MCF 10A (cell line): Measurements from ENCODE around the gene WWTR1. TPM values are rescaled to one million over a fixed set of nuclear protein-coding genes. Genes with fewer than 3 reads are reported as not detected.

Experiments
- BruUV-seq: library from RNA; stranded (reverse); fragments of 400-500 nt; replicated peaks from 2 replicates; lab custom pipeline; 2021; lab: Mats Ljungman, UMichigan
- CTCF ChIA-PET: fragments of 300-600 bp; sonication (Branson Sonifier 250); formaldehyde crosslinking; extraction: SDS; loops from one replicate; lab custom pipeline; 2021; ENCODE audit warnings: antibody characterized with exemption, inconsistent platforms; lab: Yijun Ruan, JAX
- POLR2A ChIA-PET: fragments of 300-600, 350-650 bp; sonication (Branson Sonifier 250); formaldehyde crosslinking; extraction: SDS; loops from one replicate; lab custom pipeline; 2020; ENCODE audit warnings: antibody characterized with exemption, inconsistent platforms; lab: Yijun Ruan, JAX
- DNase-seq: peaks from one replicate; pipeline ENCODE4 v3.0.0-alpha.2; 2018; ENCODE audit not compliant: unreplicated experiment
- H3K27ac Mint-ChIP-seq: one replicate; pipeline ENCODE4 v1.8.0; 2022; ENCODE audit warnings: mild to moderate bottlenecking, low read depth, mixed read lengths; ENCODE audit not compliant: unreplicated experiment
- H3K27me3 Mint-ChIP-seq: one replicate; pipeline ENCODE4 v1.8.0; 2022; ENCODE audit warnings: mixed read lengths; ENCODE audit not compliant: insufficient read depth, unreplicated experiment
- H3K36me3 Mint-ChIP-seq: one replicate; pipeline ENCODE4 v1.8.0; 2022; ENCODE audit warnings: mild to moderate bottlenecking, moderate library complexity, mixed read lengths; ENCODE audit not compliant: insufficient read depth, unreplicated experiment
- H3K4me1 Mint-ChIP-seq: one replicate; pipeline ENCODE4 v1.8.0; 2022; ENCODE audit warnings: mixed read lengths; ENCODE audit not compliant: insufficient read depth, unreplicated experiment
- H3K4me3 Mint-ChIP-seq: one replicate; pipeline ENCODE4 v1.8.0; 2022; ENCODE audit warnings: mild to moderate bottlenecking, moderate library complexity, mixed read lengths; ENCODE audit not compliant: unreplicated experiment
- H3K9me3 Mint-ChIP-seq: one replicate; pipeline ENCODE4 v1.8.0; 2022; ENCODE audit warnings: mixed read lengths; ENCODE audit not compliant: unreplicated experiment
- CTCF ChIP-seq: fragments of 200-600 bp; IDR thresholded peaks from one replicate; pipeline ENCODE4 v1.8.0; 2022; ENCODE audit warnings: antibody characterized with exemption, mild to moderate bottlenecking; ENCODE audit not compliant: unreplicated experiment
- intact Hi-C: fragments of 100-400 bp; cut with micrococcal nuclease; formaldehyde crosslinking; loops from 2 replicates; pipeline ENCODE4 v1.14.1; 2022
- total RNA-seq: library from RNA; stranded (reverse); gene quantifications from 2 replicates; pipeline ENCODE4 v1.2.3, GENCODE V29; 2022

WWTR1 gene
- total RNA-seq, 1 experiment from 2014 or later: 52.9 TPM

GRCh38 chr3:149640976-149641728 is 16.7 kb downstream of the WWTR1 start:
- Mint-ChIP-seq H3K4me3 (no peak overlapping the region), H3K9me3 (no peaks in the 10 kb centered on the region), H3K27me3 (no peaks in the 10 kb centered on the region), H3K27ac (peak overlapping the region; percentile 6), H3K36me3 (peaks cover 24% of the 10 kb centered on the region), H3K4me1 (peaks cover 30% of the 10 kb centered on the region)
- ChIA-PET CTCF (interaction anchor here (0.6 to 1.1 kb wide), 6 partner anchors 9 to 280 kb away, joined by 3 read pairs; no protein-coding TSS in a partner anchor), POLR2A (interaction anchor here (0.6 to 1.4 kb wide), 4 partner anchors 10 to 388 kb away, joined by 3 to 4 read pairs (median 3); no protein-coding TSS in a partner anchor)
- TF ChIP-seq CTCF: no peak
- no TSS peak for BruUV-seq
- intact Hi-C loops: no loop called here
- DNase-seq: no peak

GRCh38 chr3:149639093-149639486 is 18.7 kb downstream of the WWTR1 start:
- Mint-ChIP-seq H3K9me3 (no peaks in the 10 kb centered on the region), H3K4me1 (peaks cover 20% of the 10 kb centered on the region), H3K4me3 (no peak overlapping the region), H3K27me3 (no peaks in the 10 kb centered on the region), H3K36me3 (peaks cover 16% of the 10 kb centered on the region), H3K27ac (peak overlapping the region; percentile 51)
- no TSS peak for BruUV-seq
- intact Hi-C loops: no loop called here
- ChIA-PET CTCF (interaction anchor here (0.6 to 0.7 kb wide), 2 partner anchors 145 to 594 kb away, joined by 3 read pairs; no protein-coding TSS in a partner anchor), POLR2A (interaction anchor here (1.5 to 2.4 kb wide), 2 partner anchors 9 to 18 kb away, joined by 5 to 20 read pairs; partner anchors contain the start of gene WWTR1)
- TF ChIP-seq CTCF: no peak
- no peak for DNase-seq

DNA sequence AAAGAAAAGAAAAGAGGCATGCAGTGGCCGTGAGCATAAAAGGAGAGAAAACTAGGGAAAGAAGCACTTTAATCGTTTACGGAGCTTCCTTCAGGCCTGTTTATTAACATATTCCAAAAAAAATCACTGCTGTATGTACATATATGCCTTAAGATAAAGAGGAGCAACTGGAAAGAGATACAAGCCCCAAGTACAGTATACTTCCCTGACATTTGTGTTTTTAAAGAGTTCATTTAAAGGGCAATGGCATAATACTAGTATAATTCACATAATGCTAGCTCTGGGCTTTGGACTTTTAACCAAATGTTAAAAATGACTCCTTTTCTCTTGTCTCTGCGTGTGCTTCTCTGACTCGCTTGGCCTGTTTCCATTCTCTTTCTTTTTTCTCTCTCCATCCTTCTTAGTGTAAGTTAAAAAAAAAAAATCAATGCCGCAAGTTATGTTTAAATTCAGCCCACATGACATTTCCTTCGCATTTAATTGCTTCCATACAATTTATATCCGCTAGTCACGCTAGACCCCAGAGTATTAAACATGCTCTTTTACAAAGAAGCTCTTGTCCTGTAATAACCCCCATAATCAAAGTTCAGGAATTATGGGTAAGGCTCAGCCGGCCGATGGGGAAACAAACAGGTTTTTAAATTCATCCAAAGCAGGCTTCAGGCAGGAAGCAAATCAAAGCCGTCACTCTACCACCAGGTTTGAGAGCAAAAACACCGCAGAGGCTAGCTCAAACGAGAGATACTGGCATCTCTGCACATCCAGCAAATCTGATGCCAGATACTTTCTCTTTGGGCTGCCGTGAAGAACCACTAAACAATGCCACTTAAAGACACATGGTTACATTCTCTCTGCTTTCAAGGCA is 19.4 kb downstream of the WWTR1 start:
- no TSS peak for BruUV-seq
- CTCF ChIA-PET: interaction anchor here (0.6 to 1.7 kb wide), 4 partner anchors 9 to 595 kb away, joined by 3 to 6 read pairs (median 3); no protein-coding TSS in a partner anchor
- Mint-ChIP-seq H3K9me3 (no peaks in the 10 kb centered on the region), H3K4me1 (peaks cover 20% of the 10 kb centered on the region), H3K27me3 (no peaks in the 10 kb centered on the region), H3K4me3 (no peak overlapping the region), H3K36me3 (peaks cover 16% of the 10 kb centered on the region), H3K27ac (peak overlapping the region; percentile 51)
- TF ChIP-seq CTCF: no peak
- POLR2A ChIA-PET: interaction anchor here (0.6 to 2.4 kb wide), 4 partner anchors 10 to 198 kb away, joined by 3 to 20 read pairs (median 4); partner anchors contain the start of gene WWTR1
- intact Hi-C loops: no loop called here
- DNase-seq: no peak
